Bronchial epithelial cell (primary cell): ENCODE data around the gene SULT4A1. TPM values are rescaled to one million over a fixed set of nuclear protein-coding genes. Genes with fewer than 3 reads are reported as not detected.

Source experiments
- DNase-seq: peaks from one replicate; pipeline ENCODE4 v3.0.0-alpha.2; 2010; ENCODE audit warnings: low read depth
- FAIRE-seq: peaks from 2 replicates; lab custom pipeline; 2011; peaks lifted over from hg19 to GRCh38; lab: Jason Lieb, UNC
- H3K27me3 ChIP-seq: 2 replicates; pipeline ENCODE4 v1.5.1; 2011; ENCODE audit warnings: low read length; ENCODE audit not compliant: control insufficient read depth, insufficient read depth
- H3K36me3 ChIP-seq: 2 replicates; pipeline ENCODE4 v1.5.1; 2011; ENCODE audit warnings: low read length; ENCODE audit not compliant: control insufficient read depth, insufficient read depth
- H3K4me3 ChIP-seq: 2 replicates; pipeline ENCODE4 v1.5.1; 2011; ENCODE audit warnings: mild to moderate bottlenecking, low read depth, low read length, control low read depth
- CTCF ChIP-seq: IDR thresholded peaks from 2 replicates; pipeline ENCODE4 v1.5.1; 2011; ENCODE audit warnings: mild to moderate bottlenecking, moderate library complexity, low read length, control low read depth, inconsistent platforms; ENCODE audit not compliant: insufficient read depth, severe bottlenecking
- total RNA-seq: library from RNA; depleted of rRNA; stranded (reverse); fragments of >200 nt; gene quantifications from 2 replicates; pipeline ENCODE4 v1.2.1, GENCODE V29; 2014

Gene SULT4A1
- total RNA-seq, 1 donor from 2014 or later: under 0.01 TPM

DNA sequence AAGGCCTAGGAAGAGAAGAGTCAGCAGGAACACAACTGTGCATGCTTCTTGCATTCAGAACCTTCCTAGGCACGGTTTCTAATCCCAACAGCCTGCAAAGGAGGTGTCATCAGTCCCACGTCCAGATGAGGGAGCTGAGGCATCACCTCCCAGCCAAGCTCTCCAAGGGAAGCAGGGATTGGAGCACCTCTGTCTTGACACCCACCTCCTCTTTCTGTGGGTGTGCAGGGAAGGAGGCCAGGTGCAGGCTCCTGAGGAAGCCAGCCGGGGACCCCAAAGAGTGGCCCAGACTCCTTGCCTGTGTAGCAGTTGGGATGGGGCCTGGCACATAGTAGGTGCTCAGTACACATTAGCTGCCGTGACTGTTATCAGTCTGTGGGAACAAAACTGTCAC, 27.5 kb upstream of the SULT4A1 start:
- no peaks in the 10 kb centered on the region for H3K36me3 ChIP-seq
- H3K27me3 ChIP-seq: peaks cover 16% of the 10 kb centered on the region
- peak; percentile 29 for TF ChIP-seq CTCF
- peak; percentile 7 for DNase-seq
- H3K4me3 ChIP-seq: no peak overlapping the region
- no peak for FAIRE-seq

DNA sequence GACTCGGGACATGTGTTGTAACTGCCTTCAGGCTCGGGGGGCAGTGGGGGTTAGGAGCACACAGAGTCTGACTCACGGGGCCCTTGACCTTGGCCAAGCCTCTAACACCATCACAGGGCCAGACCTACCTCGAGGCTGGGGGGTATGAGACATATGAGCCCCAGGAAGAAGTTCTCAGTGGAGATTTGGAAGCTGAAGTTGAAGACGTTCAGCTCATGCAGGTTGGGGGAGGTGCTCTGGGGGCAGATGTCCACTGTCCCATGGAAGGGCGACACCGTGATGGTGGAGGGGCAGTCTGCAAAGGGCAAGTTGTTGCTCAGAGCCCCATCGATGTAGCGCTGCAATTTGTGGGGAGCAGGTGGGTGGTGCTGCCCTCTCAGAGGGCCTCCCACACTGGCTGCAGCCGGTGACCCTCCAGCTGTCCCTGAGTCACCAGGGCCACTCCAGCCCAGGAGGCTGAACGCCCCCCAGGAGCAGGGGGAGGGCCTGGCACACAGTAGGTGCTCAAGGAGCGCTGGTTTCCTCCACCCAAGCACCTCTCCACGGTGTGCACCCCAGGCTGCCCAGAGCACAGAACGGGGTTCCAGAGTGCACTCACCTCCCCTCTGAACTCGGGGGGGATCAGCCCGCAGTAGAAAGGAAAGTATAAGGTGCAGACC, 27.0 kb upstream of the SULT4A1 start:
- DNase-seq (no peak), FAIRE-seq (no peak)
- Histone ChIP-seq H3K4me3 (no peak overlapping the region), H3K36me3 (no peaks in the 10 kb centered on the region), H3K27me3 (peaks cover 16% of the 10 kb centered on the region)
- no peak for TF ChIP-seq CTCF

DNA sequence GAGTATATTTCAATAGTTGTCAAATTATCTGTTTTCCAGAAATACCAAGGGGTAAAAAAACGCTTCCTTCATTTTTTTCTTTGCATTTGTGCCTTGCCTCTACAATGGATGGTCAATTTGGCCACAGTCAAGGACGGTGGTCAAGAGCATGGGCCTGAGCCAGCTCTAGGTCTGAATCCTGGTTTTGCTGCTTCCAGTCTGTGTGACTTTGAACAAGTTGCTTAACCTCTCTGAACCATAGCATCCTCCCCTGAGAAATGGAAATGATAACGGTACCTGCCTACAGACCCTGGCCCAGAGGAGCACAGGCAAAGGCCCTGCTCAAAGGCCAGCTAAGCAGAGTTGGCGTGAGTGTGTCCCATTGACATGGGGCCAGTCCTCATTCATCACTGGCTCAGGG, 26.4 kb upstream of the SULT4A1 start:
- peaks cover 16% of the 10 kb centered on the region for H3K27me3 ChIP-seq
- no peak for FAIRE-seq

DNA sequence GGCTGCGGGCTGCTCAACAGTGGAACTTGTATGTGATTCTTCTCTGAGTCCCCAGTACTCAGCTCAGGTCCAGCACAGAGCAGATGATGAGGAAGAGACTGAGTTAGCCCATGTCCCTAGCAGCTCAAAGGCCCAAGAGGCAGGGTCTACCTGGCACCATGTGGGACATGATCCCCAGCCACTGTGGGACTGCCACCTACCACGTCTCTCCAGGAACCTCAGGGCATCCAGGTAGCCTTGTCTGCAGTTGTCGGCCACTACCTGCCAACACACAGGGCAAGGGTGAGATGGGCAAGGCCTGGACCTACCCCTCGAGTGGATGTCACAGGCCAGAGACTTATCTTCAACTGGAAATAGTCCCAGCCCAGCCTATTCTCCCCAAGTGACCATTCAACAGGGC, 25.1 kb upstream of the SULT4A1 start:
- Histone ChIP-seq H3K36me3 (no peaks in the 10 kb centered on the region), H3K4me3 (no peak overlapping the region), H3K27me3 (peaks cover 16% of the 10 kb centered on the region)
- FAIRE-seq (peak; percentile 40), DNase-seq (no peak)
- no peak for TF ChIP-seq CTCF

More for the DNA sequence above, 26.4 kb upstream of the SULT4A1 start:
- no peak for DNase-seq
- Histone ChIP-seq H3K4me3 (no peak overlapping the region), H3K36me3 (no peaks in the 10 kb centered on the region)
- no peak for TF ChIP-seq CTCF

- Histone ChIP-seq H3K27me3 (peaks cover 7% of the 10 kb centered on the region), H3K36me3 (no peaks in the 10 kb centered on the region), H3K4me3 (no peak overlapping the region)
- no peak for DNase-seq
- TF ChIP-seq CTCF: no peak
- FAIRE-seq: no peak
Observed at GRCh38 chr22:43886231-43886630, 23.9 kb upstream of the SULT4A1 start.

DNA sequence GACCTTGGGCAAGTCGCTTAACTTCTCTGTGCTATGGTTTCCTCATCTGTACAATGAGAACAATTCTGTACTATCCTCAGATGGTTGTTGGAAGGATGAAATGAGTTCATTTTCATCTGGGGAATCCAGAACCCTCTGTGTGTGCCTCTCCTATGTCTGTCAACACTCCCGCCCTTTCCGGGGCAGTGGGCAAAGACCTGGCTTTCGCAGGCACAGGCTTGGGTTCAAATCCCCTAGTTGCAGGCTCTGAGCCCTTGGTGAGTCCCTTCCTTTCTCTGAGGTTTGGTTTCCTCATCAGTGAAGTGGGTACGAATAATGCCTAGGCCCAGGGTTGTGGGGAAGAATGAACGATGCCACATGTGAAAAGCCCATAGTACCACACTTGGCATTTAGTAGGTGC, 23.5 kb upstream of the SULT4A1 start:
- peaks cover 3% of the 10 kb centered on the region for H3K27me3 ChIP-seq
- no peaks in the 10 kb centered on the region for H3K36me3 ChIP-seq
- FAIRE-seq (no peak), DNase-seq (no peak)
- no peak for TF ChIP-seq CTCF
- no peak overlapping the region for H3K4me3 ChIP-seq
